MG63 (cell line): ENCODE results near the gene PFKFB3. TPM values are rescaled to one million over a fixed set of nuclear protein-coding genes. Genes with fewer than 3 reads are reported as not detected.
"Not testable (repeated sequence)": the region's sequence is repeated elsewhere in the genome, so short reads cannot be mapped to it uniquely, and the experiment has no call there.

Source experiments
- DNase-seq: peaks from one replicate; pipeline ENCODE4 v3.0.0-alpha.2; 2020
- H3K27me3 ChIP-seq: fragments of 250-450 bp; sonication (Bioruptor Pico); 2 replicates; pipeline ENCODE4 v1.5.1; 2020; ENCODE audit warnings: mild to moderate bottlenecking, moderate library complexity
- H3K36me3 ChIP-seq: fragments of 250-450 bp; sonication (Bioruptor Pico); 2 replicates; pipeline ENCODE4 v1.5.1; 2020; ENCODE audit warnings: mild to moderate bottlenecking, moderate library complexity
- H3K4me3 ChIP-seq: fragments of 250-450 bp; sonication (Bioruptor Pico); 2 replicates; pipeline ENCODE4 v1.5.1; 2020; ENCODE audit warnings: mild to moderate bottlenecking, moderate library complexity
- H3K9me3 ChIP-seq: fragments of 250-450 bp; sonication (Bioruptor Pico); 2 replicates; pipeline ENCODE4 v1.5.1; 2020; ENCODE audit warnings: mild to moderate bottlenecking, moderate library complexity
- total RNA-seq: library from RNA; depleted of rRNA; stranded (reverse); fragments of >200 nt; shearing (Covaris generic); gene quantifications from 2 replicates; pipeline ENCODE4 v1.2.3, GENCODE V29; 2014; ENCODE audit warnings: low replicate concordance

Gene PFKFB3
- total RNA-seq, 1 experiment from 2014 or later, result 7.8 TPM

GRCh38 chr10:6194311-6194710 is 8.4 kb upstream of the PFKFB3 start:
- H3K36me3 ChIP-seq, result no peaks in the 10 kb centered on the region
- no peaks in the 10 kb centered on the region for H3K27me3 ChIP-seq
- H3K4me3 ChIP-seq, result no peak overlapping the region
- no peaks in the 10 kb centered on the region for H3K9me3 ChIP-seq
- no peak for DNase-seq

GRCh38 chr10:6195376-6195775 is 7.4 kb upstream of the PFKFB3 start:
- Histone ChIP-seq H3K4me3 (no peak overlapping the region), H3K9me3 (no peaks in the 10 kb centered on the region), H3K27me3 (no peaks in the 10 kb centered on the region), H3K36me3 (no peaks in the 10 kb centered on the region)
- DNase-seq, result peak; percentile 50

GRCh38 chr10:6195846-6196245 is 6.9 kb upstream of the PFKFB3 start:
- H3K9me3 ChIP-seq, result no peaks in the 10 kb centered on the region
- H3K36me3 ChIP-seq, result no peaks in the 10 kb centered on the region
- H3K4me3 ChIP-seq, result no peak overlapping the region
- DNase-seq, result no peak
- no peaks in the 10 kb centered on the region for H3K27me3 ChIP-seq

DNA sequence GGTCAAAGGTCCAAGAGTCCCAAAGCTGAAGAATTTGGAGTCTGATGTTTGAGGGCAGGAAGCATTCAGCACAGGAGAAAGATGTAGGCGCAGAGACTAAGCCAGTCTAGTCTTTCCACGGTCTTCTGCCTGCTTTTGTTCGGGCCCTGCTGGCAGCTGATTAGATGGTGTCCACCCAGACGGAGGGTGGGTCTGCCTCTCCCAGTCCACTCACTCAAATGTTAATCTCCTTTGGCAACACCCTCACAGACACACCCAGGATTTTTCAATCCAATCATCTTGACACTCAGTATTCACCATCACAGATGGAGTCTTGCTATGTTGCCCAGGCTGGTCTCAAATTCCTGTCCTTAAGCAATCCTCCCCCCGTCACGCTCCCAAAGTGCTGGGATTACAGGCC is 6.2 kb upstream of the PFKFB3 start:
- not testable (repeated sequence) for DNase-seq, H3K36me3 ChIP-seq

DNA sequence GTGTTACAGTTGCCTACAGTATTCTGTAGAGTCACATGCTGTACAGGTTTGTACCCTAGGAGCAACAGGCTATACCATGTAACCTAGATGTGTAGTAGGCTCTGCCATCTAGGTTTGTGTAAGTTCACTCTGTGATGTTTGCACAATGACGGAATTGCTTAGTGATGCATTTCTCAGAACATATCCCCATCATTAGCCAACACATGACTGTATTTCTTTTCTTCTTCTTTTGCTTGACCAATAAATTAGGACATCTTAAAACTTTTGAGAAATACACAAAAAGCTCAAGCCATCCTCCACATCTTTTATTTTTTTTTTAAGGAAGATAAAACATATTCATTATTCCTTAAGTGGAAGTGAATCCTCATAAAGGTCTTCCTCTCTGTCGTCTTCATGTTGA is 5.4 kb upstream of the PFKFB3 start:
- no peak for DNase-seq
- no peaks in the 10 kb centered on the region for H3K36me3 ChIP-seq
- H3K4me3 ChIP-seq, result no peak overlapping the region
- no peaks in the 10 kb centered on the region for H3K9me3 ChIP-seq
- H3K27me3 ChIP-seq, result no peaks in the 10 kb centered on the region

More for the DNA sequence above, 6.2 kb upstream of the PFKFB3 start:
- not testable (repeated sequence) for H3K9me3 ChIP-seq, H3K27me3 ChIP-seq, H3K4me3 ChIP-seq

DNA sequence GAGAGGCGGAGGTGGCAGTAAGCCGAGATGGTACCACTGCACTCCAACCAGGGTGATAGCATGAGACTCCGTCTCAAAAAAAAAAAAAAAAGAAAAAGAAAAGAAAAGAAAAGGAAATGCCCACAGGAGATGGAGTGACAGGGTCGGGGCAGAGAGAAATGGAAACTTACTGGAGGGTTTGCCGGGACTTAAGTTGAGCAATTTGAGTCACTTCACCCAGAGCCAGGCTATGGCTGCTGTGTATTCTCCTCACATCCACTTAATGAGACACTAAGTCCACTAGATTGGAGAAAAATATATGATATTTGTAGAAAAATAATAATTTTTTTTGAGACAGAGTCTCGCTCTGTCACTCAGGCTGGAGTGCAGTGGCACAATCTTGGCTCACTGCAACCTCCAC is 4.6 kb upstream of the PFKFB3 start:
- no peaks in the 10 kb centered on the region for H3K36me3 ChIP-seq
- no peaks in the 10 kb centered on the region for H3K9me3 ChIP-seq

GRCh38 chr10:6199131-6199733 is 3.5 kb upstream of the PFKFB3 start:
- H3K4me3 ChIP-seq, result no peak overlapping the region
- H3K27me3 ChIP-seq, result no peaks in the 10 kb centered on the region
- no peaks in the 10 kb centered on the region for H3K36me3 ChIP-seq
- DNase-seq, result no peak
- no peaks in the 10 kb centered on the region for H3K9me3 ChIP-seq

More for the DNA sequence above, 4.6 kb upstream of the PFKFB3 start:
- DNase-seq, result no peak
- H3K27me3 ChIP-seq, result no peaks in the 10 kb centered on the region
- no peak overlapping the region for H3K4me3 ChIP-seq

DNA sequence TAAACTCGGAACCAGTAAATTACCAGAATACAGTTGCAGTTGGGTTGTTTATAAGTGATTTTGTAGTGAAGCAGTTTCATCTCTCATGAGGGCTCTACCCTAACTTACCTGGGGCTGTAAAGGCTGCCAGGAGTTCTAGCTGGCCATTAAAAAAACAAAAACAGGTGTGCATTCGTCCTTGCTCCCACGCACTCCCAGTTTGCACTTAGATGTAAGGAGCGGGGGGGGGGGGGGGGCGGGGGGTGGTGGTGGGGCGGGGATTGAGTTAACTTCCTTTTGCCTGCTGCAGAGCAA is 2.3 kb upstream of the PFKFB3 start:
- no peaks in the 10 kb centered on the region for H3K36me3 ChIP-seq

GRCh38 chr10:6200734-6201515 is 1.8 kb upstream of the PFKFB3 start:
- no peak for DNase-seq

More for the DNA sequence above, 2.3 kb upstream of the PFKFB3 start:
- Histone ChIP-seq H3K9me3 (no peaks in the 10 kb centered on the region), H3K27me3 (no peaks in the 10 kb centered on the region), H3K4me3 (no peak overlapping the region)
- DNase-seq, result no peak

GRCh38 chr10:6201516-6201975 is 1.2 kb upstream of the PFKFB3 start:
- Histone ChIP-seq H3K27me3 (no peaks in the 10 kb centered on the region), H3K36me3 (no peaks in the 10 kb centered on the region), H3K9me3 (no peaks in the 10 kb centered on the region), H3K4me3 (no peak overlapping the region)
- DNase-seq, result no peak

More at GRCh38 chr10:6200734-6201515, 1.8 kb upstream of the PFKFB3 start:
- Histone ChIP-seq H3K27me3 (no peaks in the 10 kb centered on the region), H3K4me3 (no peak overlapping the region), H3K36me3 (no peaks in the 10 kb centered on the region), H3K9me3 (no peaks in the 10 kb centered on the region)

DNA sequence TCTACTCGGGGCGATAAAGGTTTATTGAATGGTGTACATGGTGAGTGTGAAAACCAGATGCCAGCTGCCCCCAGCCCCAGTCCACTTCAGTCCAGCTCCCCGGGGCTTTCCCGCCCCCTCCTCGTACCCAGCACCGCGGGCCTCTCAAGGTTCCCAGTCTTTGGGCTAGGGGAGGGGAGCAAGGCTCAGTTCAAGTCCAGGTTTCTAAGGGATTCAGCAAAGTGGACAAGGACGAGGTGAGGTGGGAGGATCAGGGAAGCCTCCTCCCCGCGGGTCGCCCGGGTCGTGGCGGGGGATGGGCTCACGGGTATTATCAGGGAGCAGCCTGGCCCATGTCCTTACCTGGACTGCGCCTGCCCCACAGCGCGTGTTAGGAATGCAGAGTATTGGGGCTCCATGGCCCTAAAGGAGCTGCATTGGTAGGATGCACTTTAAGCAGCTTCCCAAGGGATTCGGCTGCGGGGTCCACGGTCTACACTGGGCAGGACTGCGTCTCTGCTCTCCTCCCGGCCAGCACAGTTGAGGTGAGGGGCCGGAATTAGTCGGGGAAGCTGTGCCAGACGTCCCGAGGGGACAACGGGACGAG is 541 bp upstream of the PFKFB3 start:
- no peak for DNase-seq
- H3K27me3 ChIP-seq, result no peaks in the 10 kb centered on the region
- no peaks in the 10 kb centered on the region for H3K36me3 ChIP-seq
- peak overlapping the region; percentile 71; the same call in 1 of the 2 replicates for H3K4me3 ChIP-seq
- no peaks in the 10 kb centered on the region for H3K9me3 ChIP-seq

GRCh38 chr10:6203331-6204062 is 765 bp downstream of the PFKFB3 start:
- peak overlapping the region; percentile 71 for H3K4me3 ChIP-seq
- peak; percentile 61 for DNase-seq
- no peaks in the 10 kb centered on the region for H3K36me3 ChIP-seq
- H3K9me3 ChIP-seq, result no peaks in the 10 kb centered on the region
- no peaks in the 10 kb centered on the region for H3K27me3 ChIP-seq

GRCh38 chr10:6204063-6204340 is 1.3 kb downstream of the PFKFB3 start:
- no peaks in the 10 kb centered on the region for H3K36me3 ChIP-seq
- no peaks in the 10 kb centered on the region for H3K27me3 ChIP-seq
- DNase-seq, result peak; percentile 63
- no peaks in the 10 kb centered on the region for H3K9me3 ChIP-seq
- peak overlapping the region; percentile 71 for H3K4me3 ChIP-seq

- DNase-seq, result peak; percentile 93
- no peaks in the 10 kb centered on the region for H3K36me3 ChIP-seq
- no peaks in the 10 kb centered on the region for H3K9me3 ChIP-seq
Observed at GRCh38 chr10:6204341-6205191, 1.8 kb downstream of the PFKFB3 start.

DNA sequence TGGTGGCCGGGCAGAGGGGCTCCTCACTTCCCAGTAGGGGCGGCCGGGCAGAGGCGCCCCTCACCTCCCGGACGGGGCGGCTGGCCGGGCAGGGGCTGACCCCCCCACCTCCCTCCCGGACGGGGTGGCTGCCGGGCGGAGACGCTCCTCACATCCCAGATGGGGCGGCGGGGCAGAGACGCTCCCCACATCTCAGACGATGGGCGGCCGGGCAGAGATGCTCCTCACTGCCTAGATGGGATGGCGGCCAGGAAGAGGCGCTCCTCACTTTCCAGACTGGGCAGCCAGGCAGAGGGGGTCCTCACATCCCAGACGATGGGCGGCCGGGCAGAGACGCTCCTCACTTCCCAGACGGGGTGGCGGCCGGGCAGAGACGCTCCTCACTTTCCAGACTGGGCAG is 3.8 kb downstream of the PFKFB3 start:
- not testable (repeated sequence) for DNase-seq

More at GRCh38 chr10:6204341-6205191, 1.8 kb downstream of the PFKFB3 start:
- no peaks in the 10 kb centered on the region for H3K27me3 ChIP-seq
- H3K4me3 ChIP-seq, result peak overlapping the region; percentile 71

DNA sequence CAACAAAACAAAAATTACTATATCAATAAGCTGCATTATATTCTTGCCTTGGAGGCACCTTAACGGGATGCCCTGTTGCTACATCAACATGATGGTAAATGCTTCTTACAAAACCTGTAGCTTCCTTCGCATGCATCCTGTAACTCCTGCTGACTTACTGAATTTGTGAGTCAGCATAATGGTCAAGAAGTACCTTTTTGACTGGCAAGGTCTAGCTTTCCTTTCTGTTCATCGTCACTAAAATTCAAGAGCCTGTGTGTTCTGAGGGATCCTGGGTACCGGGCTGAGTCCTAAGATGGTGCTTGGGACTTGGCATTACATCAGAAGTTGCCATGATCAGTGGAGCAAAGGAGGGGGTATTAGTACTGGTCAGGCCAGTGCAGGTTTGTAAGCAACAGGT is 4.9 kb downstream of the PFKFB3 start:
- H3K4me3 ChIP-seq, result no peak overlapping the region
- H3K27me3 ChIP-seq, result no peaks in the 10 kb centered on the region
- no peak for DNase-seq

More for the DNA sequence above, 3.8 kb downstream of the PFKFB3 start:
- H3K36me3 ChIP-seq, H3K4me3 ChIP-seq, H3K27me3 ChIP-seq, H3K9me3 ChIP-seq: not testable (repeated sequence)

More for the DNA sequence above, 4.9 kb downstream of the PFKFB3 start:
- H3K36me3 ChIP-seq, result no peaks in the 10 kb centered on the region
- H3K9me3 ChIP-seq, result no peaks in the 10 kb centered on the region
